ENCODE results near the gene HAUS5.

HAUS5 gene

GRCh38 chr19:35673121-35673804 is 60.7 kb downstream of the HAUS5 start:
- peak; percentile 82 for DNase-seq
